NCI-H748 (cell line): ENCODE measurements around the gene SZRD1.

Experiments
- DNase-seq: peaks from one replicate; lab custom pipeline; 2025; ENCODE audit not compliant: unreplicated experiment; lab: John Stamatoyannopoulos, UW

Gene SZRD1

DNA sequence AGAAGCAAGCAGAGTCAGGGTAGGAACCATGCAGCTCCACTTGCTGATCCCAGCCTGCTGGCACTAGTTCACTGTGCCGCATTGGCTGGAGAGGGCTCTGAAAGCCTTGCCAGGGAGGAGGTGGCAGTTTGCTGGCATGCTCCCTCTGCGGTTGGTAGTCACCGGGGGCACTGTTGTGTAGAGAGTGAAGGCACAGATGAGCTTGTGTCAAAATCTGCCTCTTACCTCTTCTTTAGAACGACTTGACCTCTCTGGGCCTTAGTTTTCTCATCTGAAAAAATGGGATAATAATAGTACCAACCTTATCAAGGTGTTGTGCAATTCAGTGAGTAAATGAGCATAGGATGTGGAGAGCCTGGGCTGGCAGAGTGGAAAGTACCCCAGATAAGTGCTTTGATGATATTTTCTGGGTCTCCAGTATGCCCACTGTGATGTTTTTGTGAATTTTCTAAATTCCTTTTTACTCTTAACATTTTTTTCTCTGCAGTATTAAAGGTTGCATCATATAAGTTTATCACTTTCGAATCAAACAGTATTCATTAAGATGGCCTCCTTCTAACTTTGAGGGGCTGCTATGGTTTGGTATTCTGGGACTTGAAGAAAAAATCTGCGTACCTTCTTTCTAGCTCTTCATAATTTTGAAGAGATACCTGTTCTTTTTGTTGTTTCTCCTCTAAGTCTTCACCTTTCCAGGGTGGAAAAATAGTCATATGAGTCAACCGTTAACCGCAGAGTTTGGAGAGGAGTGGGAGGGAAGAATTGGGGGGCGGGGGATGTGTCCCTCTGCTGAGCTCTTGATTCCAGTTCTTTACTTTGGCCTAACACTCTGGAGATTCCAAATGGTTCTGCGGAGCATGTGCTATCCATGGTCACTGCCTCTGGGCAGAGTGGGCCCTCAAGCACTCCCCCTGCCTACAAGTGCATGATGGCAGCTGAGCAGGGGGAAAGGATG lies 26.8 kb downstream of the SZRD1 start:
- no peak for DNase-seq

DNA sequence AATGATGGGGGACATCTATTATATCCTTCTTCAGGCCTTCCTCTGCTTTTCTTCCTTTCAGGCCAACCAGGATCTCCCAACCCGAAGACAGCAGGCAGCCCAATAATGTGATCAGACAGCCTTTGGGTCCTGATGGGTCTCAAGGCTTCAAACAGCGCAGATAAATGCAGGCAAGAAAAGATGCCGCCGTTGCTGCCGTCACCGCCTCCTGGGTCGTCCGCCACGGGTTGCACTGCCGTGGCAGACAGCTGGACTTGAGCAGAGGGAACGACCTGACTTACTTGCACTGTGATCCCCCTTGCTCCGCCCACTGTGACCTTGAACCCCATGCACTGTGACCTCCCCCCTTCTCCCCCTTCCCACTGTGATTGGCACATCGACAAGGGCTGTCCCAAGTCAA lies 27.9 kb downstream of the SZRD1 start:
- DNase-seq: no peak

DNA sequence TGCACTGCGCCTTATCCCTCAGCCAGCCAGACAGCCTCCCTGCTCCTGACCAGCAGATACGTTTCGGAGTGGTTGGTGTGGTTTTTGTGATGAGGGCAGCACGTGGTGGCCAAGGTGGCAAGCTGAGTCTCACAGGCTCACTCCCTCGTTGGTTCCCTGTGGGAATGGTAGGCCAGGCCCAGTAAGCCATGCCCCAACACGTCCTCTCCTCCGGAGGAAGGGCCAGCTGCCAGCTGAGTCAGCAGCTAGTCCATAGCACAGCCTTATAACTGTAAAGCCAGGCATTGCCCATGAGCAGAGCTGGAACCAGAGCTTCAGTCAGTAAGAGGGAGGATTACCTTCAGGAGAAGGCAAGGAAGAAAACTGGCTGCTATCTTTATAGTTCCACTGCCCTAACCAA lies 29.5 kb downstream of the SZRD1 start:
- no peak for DNase-seq

DNA sequence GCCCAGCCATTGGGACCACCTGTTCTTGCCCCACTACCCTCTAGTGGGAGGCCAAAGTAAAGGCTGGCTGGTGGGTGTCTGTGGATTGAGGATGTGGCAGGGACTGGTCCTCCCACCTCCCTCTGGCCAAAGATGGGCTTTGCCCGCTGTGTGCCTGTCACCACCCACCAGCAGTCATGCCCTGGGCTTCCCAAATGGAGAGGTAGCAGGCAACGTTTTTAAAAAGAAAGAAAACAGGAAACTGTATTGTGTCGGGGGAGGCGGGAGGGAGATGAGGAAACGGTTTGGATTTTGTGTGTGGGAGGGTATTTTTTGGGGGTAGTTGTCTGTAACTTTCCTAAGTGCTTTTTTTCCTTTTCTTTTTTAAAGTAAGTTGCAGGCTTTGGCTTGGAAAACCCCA lies 30.1 kb downstream of the SZRD1 start:
- DNase-seq: no peak

DNA sequence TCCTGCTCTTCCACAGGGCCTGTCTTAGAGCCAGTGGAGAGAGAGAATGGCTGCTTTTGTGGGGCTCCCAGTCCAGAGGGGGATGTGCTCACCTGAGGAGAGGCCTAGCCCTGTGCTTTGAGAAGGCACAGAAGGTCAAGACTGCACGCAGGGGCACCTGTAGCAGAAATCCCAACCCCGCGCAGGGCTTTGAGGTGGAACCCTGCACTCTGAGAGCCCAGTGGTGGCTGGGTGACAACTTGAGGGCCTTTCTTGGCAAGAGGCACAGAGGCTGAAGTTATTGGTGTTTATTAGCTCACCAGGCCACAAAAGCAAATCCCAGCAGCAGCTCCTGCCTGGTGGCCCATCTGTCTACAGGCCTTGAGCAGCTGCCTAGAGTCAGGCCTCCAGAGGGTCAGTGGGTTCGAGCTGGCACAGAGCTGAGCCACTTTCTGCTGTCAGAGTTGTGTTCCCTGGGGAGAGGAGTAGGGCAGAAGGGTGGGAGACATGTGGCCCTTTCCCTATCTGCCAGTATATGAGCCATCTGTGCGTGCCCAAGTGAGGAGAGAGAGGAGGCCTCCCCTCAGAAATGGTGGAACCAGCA lies 31.4 kb downstream of the SZRD1 start:
- no peak for DNase-seq

DNA sequence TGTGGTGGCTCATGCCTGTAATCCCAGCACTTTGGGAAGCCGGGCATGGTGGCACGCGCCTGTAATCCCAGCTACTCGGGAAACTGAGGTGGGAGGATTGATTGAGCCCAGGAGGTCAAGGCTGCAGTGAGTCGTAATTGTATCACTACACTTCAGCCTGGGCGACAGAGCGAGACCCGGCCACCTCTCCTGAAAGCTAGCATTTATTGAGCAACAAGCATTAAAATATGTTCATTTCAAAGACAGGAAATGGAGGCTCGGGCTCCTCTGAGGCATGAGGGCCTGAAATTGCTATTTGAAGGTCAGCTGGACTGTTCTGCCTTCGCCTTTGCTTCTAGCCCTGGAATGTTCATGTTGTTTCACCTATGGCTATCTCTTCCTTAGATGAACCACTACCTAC lies 35.7 kb downstream of the SZRD1 start:
- DNase-seq: no peak

DNA sequence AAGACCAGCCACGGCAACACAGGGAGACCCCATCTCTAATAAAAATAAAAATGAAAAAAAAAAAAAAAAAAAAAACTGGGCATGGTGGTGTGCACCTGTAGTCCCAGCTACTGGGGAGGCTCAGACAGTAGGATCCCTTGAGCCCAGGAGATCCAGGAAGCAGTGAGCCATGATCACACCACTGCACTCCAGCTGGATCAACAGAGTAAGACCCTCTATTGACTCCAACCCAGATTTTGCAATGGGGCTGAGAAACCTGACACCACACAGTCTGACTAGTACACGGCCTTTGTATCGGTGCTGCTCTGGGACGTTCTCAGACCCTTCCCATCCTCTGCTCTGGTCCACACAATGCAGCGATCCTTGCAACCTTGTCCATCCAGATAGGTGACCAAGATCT lies 38.4 kb downstream of the SZRD1 start:
- DNase-seq: peak; percentile 3

DNA sequence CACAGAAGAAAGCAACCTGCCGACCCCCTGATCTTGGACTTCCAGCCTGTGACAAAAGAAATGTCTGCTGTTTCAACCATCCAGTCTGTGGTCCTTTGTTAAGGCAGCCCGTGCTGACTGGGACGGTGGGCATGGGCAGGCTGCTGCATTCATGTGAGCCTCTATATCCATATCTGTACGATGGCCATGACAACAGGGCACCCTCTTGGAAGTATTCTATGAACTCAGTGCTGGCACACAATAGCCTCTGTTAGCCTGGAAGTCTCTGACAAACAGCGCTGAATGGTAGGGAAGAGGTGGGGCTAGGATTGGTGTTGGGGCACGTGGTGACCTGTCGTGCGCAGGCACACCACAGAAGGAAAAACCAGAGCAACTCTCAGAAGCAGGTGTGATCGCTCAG lies 39.8 kb downstream of the SZRD1 start:
- no peak for DNase-seq

DNA sequence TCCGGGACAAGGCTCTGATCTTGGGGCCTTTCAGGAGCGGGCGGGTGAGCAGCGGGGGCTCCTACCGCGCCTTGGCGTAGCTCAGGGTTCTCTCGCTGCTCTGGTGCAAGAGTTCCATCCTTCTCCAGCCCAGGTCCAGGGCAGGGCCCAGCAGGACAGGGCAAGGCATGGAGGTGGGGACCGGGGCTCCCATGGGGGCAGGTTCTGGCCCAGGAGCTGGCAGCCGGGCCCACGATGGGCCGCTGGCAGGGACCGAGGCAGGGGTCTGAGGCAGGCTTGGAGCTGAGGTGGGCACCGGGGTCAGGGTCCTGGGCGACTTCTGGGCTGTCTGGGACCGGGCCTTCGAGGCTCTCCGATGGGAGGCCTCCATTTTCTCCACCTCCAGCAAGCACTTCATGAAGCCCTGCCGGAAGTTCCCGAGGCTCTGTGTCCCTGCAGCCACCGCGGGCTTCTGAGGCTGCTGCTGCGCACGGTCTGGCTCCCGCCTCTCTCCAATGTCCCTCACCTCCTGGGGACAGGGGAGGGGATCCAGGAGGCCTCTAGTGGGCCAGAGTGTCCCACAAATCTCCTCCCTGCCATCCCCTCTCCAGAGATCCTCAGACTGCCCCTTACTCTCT lies 42.6 kb downstream of the SZRD1 start:
- DNase-seq: no peak

DNA sequence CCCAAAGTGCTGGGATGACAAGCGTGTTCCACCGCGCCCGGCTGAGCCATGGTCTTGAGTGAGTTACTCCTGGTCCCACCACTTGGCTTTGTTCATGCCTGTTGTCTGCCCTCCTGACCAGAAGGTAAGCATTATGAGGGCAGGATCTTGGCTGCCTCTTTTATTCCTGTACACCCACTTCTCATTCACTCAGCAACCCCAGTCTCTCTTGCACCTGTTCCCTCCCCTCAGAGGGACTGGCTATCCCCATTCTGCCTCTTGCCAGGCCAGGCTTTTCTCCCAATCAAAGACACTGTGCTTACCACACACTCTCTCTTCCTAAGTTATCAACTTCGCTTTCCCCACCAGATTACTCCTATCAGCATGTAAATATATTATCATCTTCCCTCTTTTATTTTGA lies 43.8 kb downstream of the SZRD1 start:
- DNase-seq: no peak

DNA sequence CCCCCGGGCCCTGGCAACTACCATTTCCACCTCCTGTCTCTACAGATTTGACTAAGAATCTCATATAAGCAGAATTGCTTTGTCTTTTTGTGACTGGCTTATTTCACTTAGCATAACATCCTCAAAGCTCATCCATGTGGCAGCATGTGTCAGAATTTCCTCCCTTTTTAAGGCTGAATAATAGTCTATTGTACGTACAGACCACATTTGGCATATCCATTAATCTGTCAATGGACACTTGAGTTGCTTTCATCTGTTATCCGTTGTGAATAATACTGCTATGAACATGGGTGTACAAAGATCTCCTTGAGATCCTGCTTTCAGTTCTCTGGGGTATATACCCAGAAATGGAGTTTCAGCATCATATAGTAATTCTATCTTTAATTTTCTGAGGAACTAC lies 46.1 kb downstream of the SZRD1 start:
- no peak for DNase-seq

DNA sequence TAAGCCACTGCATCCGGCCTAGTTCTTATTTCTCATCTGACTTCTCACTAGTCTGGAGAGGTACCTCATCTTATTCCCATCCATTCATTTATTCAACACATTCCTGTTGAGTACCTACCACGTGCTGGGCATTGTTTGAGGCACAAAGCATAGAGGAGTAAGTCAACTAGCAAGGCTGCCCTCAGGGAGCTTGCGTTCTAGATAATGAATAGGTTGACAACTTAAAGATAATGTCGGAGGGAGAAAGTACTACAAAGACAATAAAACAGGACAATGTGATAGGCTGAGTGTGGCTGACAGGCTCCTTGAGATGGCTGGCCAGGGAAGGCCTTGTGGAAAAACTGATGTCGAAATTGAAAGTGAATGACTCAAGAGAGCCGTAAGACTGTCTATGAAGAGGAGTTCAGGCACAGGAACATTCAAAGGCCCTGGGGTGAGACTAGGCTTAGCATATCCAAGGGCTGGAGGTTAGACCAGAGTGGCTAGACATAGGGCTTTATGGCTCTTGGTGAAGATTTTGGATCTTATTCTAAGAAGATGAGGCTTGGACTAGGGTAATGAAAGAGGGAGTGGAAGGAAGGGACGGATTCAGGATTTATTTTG lies 51.9 kb downstream of the SZRD1 start:
- no peak for DNase-seq

DNA sequence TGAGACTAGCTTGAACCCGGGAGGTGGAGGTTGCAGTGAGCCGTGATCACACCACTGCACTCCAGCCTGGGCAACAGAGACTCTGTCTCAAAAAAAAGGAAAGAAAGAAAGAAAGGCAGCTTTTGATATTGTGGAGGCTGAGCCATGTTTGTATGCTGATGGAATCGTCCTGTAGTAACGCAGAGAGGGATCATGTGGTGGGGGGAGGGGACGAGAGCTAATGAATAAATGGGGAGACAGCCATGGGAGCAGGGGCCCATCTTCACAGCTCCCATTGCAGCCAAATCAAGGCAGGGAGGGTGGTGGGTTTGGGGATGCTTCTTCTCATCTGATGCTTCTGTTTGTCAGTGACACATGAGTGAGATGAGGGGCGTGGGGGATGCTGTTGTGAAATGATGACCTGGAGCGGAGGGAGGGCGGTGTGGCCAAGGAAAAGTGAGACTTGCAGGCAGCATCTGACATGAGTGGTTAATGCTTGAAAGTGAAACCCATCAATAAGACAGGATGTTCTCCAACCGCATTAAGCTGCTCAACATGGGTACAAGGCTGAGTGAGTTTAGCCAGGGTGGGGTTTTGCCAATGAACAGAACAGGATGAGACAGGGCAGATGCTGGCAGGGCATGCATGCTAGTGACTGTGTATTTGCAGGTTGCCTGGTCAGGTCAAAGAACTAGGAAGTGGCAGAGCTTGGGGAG lies 53.5 kb downstream of the SZRD1 start:
- no peak for DNase-seq

DNA sequence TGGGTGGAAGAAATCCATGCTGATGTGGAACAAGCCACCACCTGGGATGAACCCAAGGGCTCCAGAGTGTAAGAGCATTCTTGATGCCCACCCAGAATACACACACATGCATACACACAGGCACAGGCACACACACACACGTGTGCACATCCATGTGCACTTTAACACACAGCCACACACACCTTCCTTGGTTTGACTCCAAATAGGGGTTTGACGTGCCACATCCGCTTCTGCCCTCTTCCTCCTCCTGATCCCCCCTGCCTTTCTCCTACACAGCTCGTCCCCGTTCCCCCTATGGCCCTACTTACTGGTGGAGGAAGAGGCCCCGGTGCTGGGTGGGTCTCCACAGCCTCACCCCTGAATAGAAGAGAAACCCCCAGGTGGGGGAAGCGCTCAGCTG lies 54.2 kb downstream of the SZRD1 start:
- DNase-seq: no peak

DNA sequence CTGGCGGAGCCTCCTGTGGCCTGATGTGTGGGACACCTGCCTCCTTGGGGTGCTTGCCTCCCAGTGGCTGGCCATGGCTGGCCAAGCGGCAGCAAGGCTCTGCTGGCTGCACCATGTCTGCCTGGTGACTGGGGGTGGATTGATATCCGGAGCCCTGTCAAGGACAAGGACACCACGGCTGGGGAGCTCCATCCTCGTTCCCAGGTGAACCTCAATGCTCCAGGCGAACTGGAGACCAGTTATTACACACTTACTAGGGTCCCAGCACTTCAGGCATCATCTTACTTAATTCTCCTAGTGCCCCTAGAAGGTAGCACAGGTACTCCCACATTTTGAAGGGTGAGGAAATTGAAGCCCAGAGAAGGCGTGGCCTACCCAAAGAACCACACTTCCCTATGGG lies 55.0 kb downstream of the SZRD1 start:
- no peak for DNase-seq

DNA sequence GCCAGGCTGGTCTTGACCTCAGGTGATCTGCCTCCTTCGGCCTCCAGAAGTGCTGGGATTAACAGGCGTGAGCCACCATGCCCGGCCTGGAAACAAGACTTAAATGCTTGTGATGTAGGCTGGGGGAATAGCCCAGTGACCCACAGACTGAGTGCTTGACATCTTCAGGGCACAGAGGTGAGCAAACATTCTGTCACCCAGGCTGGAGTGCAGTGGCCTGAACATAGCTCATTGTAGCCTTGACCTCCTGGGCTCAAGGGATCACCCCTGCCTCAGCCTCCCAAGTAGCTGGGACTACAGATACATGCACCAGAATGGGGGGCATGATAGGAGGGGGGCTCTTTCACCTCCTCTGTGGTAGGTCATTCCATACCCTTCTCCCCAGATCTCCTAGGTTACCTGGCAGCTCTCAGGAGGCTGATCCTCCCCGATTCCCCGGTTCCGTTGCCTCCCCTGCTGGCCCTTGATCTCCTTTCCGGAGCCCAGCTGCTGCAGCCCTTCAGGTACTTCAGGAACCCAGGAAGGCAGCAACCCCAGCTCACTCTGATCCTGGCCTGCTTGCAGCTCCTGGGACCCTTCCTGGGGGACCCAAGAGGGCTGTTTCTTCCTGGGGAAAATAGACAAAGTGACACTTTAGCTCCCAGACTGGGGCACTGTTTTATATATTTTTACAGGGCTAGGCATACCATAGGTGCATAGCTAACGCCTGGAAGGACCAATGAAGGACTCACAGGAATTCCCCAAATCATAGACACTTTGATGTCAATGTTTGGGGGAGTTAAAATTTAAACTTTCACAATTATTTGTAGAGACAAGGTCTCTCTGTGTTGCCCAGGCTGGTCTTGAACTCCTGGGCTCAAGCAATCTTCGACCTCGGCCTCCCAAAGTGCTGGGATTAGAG lies 58.3 kb downstream of the SZRD1 start:
- no peak for DNase-seq

DNA sequence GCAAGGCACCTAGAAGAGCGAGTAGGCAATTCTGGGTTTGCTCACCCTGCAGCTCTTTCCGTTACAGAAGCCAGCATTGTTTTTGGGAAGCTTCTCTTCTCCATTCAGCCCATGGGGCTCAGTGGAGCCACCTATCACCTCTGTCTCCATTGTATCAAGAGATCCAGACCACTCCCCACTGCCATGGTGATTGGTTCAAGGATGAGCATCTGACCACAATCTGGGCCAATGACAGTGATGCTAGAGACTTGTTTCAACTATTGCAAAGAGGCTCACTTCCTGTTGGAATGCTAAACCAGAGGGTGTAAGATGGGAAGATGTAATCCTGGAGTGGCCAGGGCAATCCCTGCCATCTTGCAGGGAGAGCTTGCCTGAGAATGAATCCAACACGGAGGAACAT lies 63.6 kb downstream of the SZRD1 start:
- peak; percentile 3 for DNase-seq

DNA sequence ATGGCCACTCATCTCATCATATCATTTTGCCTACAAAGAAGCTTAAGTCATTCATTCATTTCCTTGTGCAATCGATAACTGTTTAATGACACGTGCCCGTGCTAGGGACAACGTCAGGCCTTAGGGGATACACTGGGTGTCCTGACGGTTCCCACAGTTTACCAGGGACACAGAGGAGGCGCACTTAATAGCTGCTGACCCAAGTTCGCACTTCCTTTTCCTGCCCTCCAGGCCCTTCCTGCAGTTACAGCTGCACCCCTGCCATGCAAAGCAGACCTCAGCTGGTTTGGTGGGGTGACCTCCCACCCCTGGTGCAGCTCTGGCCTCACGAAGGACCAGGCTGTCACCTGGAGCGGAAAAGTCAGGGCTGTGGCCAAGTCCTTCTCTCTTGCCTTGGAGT lies 66.0 kb downstream of the SZRD1 start:
- DNase-seq: no peak

DNA sequence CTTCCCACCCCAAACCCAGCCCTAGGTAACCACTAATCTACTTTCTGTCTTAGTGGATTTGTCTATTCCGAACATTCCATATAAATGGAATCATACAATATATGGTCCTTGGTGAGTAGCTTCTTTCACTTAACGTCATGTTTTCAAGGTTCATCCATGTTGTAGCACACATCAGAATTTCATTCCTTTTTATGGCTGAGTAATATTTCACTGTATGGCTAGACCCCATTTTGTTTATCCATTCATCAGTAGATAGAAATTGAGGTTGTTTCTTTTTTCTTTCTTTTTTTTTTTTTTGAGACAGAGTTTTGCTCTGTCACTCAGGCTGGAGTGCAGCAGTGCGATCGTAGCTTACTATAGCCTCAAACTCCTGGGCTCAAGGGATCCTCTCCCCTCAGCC lies 67.0 kb downstream of the SZRD1 start:
- no peak for DNase-seq

DNA sequence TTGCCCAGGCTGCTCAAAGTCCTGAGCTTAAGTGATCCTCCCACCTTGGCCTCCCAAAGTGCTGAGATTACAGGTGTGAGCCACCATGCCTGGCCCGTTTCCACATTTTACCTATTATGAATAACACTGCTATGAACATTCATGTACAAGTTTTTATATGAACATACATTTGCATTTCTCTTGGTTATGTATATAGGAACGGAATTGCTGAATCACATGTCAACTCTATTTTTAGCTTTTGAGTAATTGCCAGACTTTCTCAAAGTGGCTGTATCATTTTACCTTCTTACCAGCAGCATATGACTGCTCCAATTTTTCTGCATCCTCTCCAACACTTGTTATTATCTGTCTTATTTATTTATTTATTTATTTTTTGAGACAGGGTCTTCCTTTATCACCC lies 67.5 kb downstream of the SZRD1 start:
- no peak for DNase-seq
